ENCODE measurements around the gene HLA-DQB2. TPM values are rescaled to one million over a fixed set of nuclear protein-coding genes. Genes with fewer than 3 reads are reported as not detected.

HLA-DQB2 gene
- total and polyA plus RNA-seq, 2 of the 4 experiments (the other 2 are of a cell fraction): not detected

Small RNAs within 50 kb of the gene (microRNA-seq; reads per million reads assigned to microRNA genes)
- 0 reads per million in 2 experiments for gene MIR3135B (ENCODE audit: insufficient read depth in 1 of 2, insufficient read length in 1 of 2, unreplicated experiment in 1 of 2)

Small RNAs within 50 kb of the gene (small RNA-seq; reads per million reads assigned to genes)
- gene MIR3135B: 0 reads per million in 5 experiments

Other genes with a start within 250 kb of the HLA-DQB2 start
- not detected in 2 replicates for gene HLA-DRB5, start 233.2 kb downstream of the HLA-DQB2 start, total RNA-seq (2012; rRNA removed)
- not detected in 2 replicates for gene HLA-DRB5, start 233.2 kb downstream of the HLA-DQB2 start, polyA plus RNA-seq (2012; rRNA removed)
- gene HLA-DRB1, start 173.7 kb downstream of the HLA-DQB2 start, total RNA-seq (2012; rRNA removed): not detected in 2 replicates
- gene HLA-DRB1, start 173.7 kb downstream of the HLA-DQB2 start, polyA plus RNA-seq (2012; rRNA removed): not detected in 2 replicates
- not detected in 2 replicates for gene HLA-DQA1, start 126.1 kb downstream of the HLA-DQB2 start, total RNA-seq (2012; rRNA removed)
- gene HLA-DQA1, start 126.1 kb downstream of the HLA-DQB2 start, polyA plus RNA-seq (2012; rRNA removed): not detected in 2 replicates
- gene HLA-DQB1, start 96.9 kb downstream of the HLA-DQB2 start, total RNA-seq (2012; rRNA removed): not detected in 2 replicates
- gene HLA-DQB1, start 96.9 kb downstream of the HLA-DQB2 start, polyA plus RNA-seq (2012; rRNA removed): not detected in 2 replicates
- gene HLA-DQA2, start 22.1 kb downstream of the HLA-DQB2 start, total RNA-seq (2012; rRNA removed): not detected in 2 replicates
- gene HLA-DQA2, start 22.1 kb downstream of the HLA-DQB2 start, polyA plus RNA-seq (2012; rRNA removed): not detected in 2 replicates
- gene HLA-DOB, start 53.5 kb upstream of the HLA-DQB2 start, total RNA-seq (2012; rRNA removed): 0.28 and 0.36 TPM in 2 replicates
- gene HLA-DOB, start 53.5 kb upstream of the HLA-DQB2 start, polyA plus RNA-seq (2012; rRNA removed): 1.6 and 2.3 TPM in 2 replicates
- 6.6 and 8.1 TPM in 2 replicates for gene TAP2, start 75.2 kb upstream of the HLA-DQB2 start, total RNA-seq (2012; rRNA removed)
- 11.4 and 13.4 TPM in 2 replicates for gene TAP2, start 75.2 kb upstream of the HLA-DQB2 start, polyA plus RNA-seq (2012; rRNA removed)
- 26.1 and 33.3 TPM in 2 replicates for gene PSMB8, start 80.5 kb upstream of the HLA-DQB2 start, total RNA-seq (2012; rRNA removed)
- 31.6 and 31.8 TPM in 2 replicates for gene PSMB8, start 80.5 kb upstream of the HLA-DQB2 start, polyA plus RNA-seq (2012; rRNA removed)
- gene TAP1, start 90.2 kb upstream of the HLA-DQB2 start, total RNA-seq (2012; rRNA removed): 20.8 and 27.6 TPM in 2 replicates
- 19.5 and 20.1 TPM in 2 replicates for gene TAP1, start 90.2 kb upstream of the HLA-DQB2 start, polyA plus RNA-seq (2012; rRNA removed)
- gene PSMB9, start 90.7 kb upstream of the HLA-DQB2 start, total RNA-seq (2012; rRNA removed): 8.3 and 9.0 TPM in 2 replicates
- 12.6 and 12.8 TPM in 2 replicates for gene PSMB9, start 90.7 kb upstream of the HLA-DQB2 start, polyA plus RNA-seq (2012; rRNA removed)
- gene HLA-DMB, start 177.5 kb upstream of the HLA-DQB2 start, total RNA-seq (2012; rRNA removed): 0.18 and 0.28 TPM in 2 replicates
- 0.19 and 0.20 TPM in 2 replicates for gene HLA-DMB, start 177.5 kb upstream of the HLA-DQB2 start, polyA plus RNA-seq (2012; rRNA removed)
- 1.7 and 2.3 TPM in 2 replicates for gene HLA-DMA, start 189.6 kb upstream of the HLA-DQB2 start, total RNA-seq (2012; rRNA removed)
- gene HLA-DMA, start 189.6 kb upstream of the HLA-DQB2 start, polyA plus RNA-seq (2012; rRNA removed): 8.3 and 8.4 TPM in 2 replicates
- gene BRD2, start 205.1 kb upstream of the HLA-DQB2 start, total RNA-seq (2012; rRNA removed): 75.8 and 99.5 TPM in 2 replicates
- 140 and 144 TPM in 2 replicates for gene BRD2, start 205.1 kb upstream of the HLA-DQB2 start, polyA plus RNA-seq (2012; rRNA removed)
- not detected in 2 replicates for gene HLA-DOA, start 246.1 kb upstream of the HLA-DQB2 start, total RNA-seq (2012; rRNA removed)
- gene HLA-DOA, start 246.1 kb upstream of the HLA-DQB2 start, polyA plus RNA-seq (2012; rRNA removed): not detected in 2 replicates